ENCODE measurements around the gene PTGDR.

- TF ChIP-seq CTCF (IDR thresholded peaks at IDR 0.05; ENCODE audit: borderline replicate concordance, extremely low read depth, low read length, poor library complexity, severe bottlenecking), result no peak
- TF ChIP-seq EZH2 (IDR thresholded peaks at IDR 0.05; ENCODE audit: borderline replicate concordance, low read depth, low read length, severe bottlenecking), result no peak
Measured at GRCh38 chr14:52304248-52304904, 36.9 kb downstream of the PTGDR start.
